Measurements from ENCODE around the gene EPS15.
A peak's percentile ranks its signal among the peaks of the same experiment; 100 is the strongest.
"Not testable (repeated sequence)": the region's sequence is repeated elsewhere in the genome, so short reads cannot be mapped to it uniquely, and the experiment has no call there.

Gene EPS15

DNA sequence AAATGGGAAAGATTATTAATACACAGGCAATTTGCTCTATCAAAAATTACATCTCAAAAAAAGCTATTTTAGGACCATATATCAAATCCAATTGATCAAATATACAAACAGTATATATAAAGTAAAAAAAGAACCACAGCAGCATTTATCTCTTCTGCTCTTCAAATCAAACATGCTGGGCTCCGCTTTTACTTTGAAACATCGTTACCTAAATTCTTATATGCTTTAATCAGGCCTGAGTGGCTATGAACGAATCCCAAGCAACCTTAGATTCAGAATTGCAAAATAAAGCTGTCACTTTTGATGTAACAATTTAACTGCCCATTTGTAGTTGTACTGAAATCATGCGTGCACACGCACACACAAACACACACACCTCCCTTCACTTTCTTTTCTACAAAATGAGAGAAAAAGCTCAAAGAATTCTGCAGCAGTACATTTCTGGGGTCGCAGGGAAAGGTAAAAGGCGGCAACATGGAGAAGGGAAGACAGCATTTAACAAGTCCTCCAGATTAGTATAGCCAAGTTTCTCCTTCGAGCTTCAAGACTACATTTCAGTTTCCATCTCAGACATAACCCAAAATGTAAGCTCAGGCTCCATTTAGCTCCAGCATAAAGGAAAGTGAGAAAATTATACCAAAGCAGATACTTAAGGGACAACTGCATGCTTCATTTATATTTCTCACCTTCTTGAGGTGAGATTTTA, 96.5 kb downstream of the EPS15 start:
- FAIRE-seq: no peak

GRCh38 chr1:51421964-51422363, 97.1 kb downstream of the EPS15 start:
- FAIRE-seq: peak; percentile 96

DNA sequence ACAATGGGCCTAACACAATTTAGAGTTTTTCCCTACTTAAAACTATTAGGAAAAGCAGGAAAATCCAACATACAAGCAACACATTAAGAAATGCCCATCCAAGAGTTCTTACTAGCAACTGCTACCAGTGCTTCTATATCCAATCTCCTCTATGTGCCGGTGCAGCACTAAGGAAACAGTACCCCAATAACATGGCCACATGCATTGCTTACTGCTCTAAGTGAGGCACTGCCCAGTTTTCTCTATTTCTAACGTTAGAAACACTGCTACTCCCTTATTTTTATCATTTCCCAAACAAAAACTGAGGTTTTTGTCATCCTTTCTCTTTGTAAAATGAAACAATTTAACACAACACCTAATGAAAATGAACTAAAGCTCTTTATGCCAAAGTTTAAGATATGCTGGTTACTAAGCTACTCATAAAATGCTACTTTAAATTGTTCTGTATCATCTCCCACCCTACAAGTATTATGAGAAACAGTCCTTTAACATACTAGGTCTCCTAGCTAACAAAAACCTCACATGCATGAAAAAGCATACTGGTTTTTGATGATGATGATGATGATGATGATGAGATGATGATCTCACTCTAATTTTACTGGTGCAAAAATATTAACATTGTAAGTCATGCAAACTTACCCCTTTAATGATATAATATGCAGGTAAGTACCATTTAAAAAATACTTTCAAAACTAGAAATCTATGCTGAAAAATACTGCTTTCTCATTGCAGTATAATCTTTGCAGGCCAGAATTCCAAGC, 98.0 kb downstream of the EPS15 start:
- no peak for FAIRE-seq

- no peak for FAIRE-seq
Measured at GRCh38 chr1:51418384-51418959, 100.6 kb downstream of the EPS15 start.

- FAIRE-seq: no peak
Measured at GRCh38 chr1:51417496-51418383, 101.3 kb downstream of the EPS15 start.

- no peak for FAIRE-seq
Measured at GRCh38 chr1:51416910-51417309, 102.2 kb downstream of the EPS15 start.

- FAIRE-seq: no peak
Measured at GRCh38 chr1:51415963-51416362, 103.1 kb downstream of the EPS15 start.

GRCh38 chr1:51414811-51415210, 104.3 kb downstream of the EPS15 start:
- peak; percentile 20 for FAIRE-seq

DNA sequence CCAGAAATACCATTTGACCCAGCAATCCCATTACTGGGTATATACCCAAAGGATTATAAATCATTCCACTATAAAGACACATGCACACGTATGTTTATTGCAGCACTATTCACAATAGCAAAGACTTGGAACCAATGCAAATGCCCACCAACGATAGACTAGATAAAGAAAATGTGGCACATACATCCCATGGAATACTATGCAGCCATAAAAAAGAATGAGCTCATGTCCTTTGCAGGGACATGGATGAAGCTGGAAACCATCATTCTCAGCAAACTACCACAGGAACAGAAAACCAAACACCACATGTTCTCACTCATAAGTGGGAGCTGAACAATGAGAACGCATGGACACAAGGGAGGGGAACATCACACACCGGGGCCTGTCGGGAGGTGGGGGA, 107.2 kb downstream of the EPS15 start:
- not testable (repeated sequence) for FAIRE-seq

GRCh38 chr1:51410568-51411460, 108.3 kb downstream of the EPS15 start:
- FAIRE-seq: no peak

DNA sequence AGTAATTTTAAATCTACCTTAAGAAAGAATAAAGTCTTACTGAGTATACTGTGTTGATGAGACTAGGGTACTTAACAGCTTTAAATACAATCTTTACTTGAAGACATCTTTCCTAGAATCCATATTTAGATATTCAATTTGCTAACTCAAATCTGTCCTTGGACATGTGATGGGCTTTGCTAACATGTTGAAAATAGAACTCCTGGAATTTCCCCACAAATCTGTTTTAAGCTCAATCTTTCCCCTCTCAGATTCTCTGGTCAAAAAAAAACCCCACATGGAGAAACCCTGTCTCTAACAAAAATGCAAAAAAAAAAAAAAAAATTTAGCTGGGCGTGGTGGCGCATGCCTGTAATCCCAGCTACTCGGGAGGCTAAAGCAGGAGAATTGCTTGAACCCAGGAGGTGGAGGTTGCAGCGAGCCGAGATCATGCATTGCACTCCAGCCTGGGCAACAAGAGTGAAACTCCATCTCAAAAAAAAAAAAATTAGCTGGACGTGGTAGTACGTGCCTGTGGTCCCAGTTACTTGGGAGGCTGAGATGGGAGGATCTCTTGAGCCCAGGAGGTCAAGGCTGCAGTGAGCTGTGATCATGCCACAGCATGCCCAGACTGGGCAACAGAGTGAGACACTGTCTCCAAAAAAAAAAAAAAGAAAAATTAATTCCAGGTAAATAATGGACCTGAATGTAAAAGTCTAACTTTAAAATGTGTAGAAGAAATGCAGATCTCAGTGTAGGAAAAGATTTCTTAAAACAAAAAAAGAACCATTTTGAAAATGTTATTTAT, 109.1 kb downstream of the EPS15 start:
- not testable (repeated sequence) for FAIRE-seq

DNA sequence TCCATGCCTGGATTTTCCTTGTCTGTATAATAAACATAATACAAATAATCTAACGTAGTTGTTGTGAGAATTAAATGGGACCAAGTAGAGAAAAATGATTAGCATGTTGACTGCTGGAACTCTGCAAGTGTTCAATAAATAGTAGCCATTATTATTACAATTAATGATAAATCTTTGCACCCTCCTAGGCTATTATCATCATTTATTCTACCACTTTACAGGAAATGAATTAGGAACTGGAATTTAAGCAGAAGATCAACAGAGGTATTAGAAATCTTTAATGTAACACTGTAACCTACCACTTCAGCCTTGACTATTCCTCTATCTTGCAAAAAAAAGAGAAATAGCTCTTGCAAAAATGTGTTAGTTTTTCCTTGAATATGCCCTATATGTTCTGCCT, 126.8 kb downstream of the EPS15 start:
- FAIRE-seq: no peak

- not testable (repeated sequence) for FAIRE-seq
Measured at GRCh38 chr1:51390641-51391040, 128.4 kb downstream of the EPS15 start.

- FAIRE-seq: not testable (repeated sequence)
Measured at GRCh38 chr1:51387288-51387687, 131.8 kb downstream of the EPS15 start.

- FAIRE-seq: not testable (repeated sequence)
Measured at GRCh38 chr1:51386259-51386658, 132.8 kb downstream of the EPS15 start.

- FAIRE-seq: no peak
Measured at GRCh38 chr1:51385776-51386175, 133.3 kb downstream of the EPS15 start.

DNA sequence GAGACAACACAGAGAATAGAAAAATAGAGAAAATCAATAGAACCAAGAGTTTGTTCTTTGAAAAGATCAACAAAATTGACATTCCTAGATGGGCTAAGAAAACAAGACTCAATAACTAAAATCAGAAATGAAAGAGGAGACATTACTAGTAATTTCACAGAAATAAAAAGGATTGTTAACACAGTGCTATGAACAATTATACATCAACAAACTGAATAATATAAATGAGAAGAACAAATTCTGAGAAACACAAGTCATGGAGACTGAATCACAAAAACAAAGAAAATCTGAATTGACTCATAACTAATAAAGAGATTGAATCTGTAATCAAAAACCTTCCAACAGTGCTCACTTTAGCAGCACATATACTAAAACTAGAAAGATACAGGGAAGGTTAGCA, 137.1 kb downstream of the EPS15 start:
- FAIRE-seq: no peak

DNA sequence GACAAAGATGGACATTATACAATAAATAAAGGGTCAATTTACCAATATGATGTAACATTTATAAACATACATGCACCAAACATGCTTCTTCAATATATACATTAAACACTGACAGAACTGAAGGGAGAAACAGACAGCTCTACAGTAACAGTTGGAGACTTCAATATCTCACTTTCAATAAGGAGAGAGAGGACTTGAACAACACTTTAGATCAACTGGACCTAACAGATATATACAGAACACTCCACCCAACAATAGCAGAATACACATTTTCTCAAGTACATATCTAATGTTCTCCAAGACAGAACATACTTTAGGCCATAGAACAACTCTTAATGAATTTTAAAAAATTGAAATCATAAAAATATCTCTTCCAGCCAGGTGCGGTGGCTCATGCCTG, 138.1 kb downstream of the EPS15 start:
- no peak for FAIRE-seq

- FAIRE-seq: no peak
Measured at GRCh38 chr1:51378871-51379270, 140.2 kb downstream of the EPS15 start.

DNA sequence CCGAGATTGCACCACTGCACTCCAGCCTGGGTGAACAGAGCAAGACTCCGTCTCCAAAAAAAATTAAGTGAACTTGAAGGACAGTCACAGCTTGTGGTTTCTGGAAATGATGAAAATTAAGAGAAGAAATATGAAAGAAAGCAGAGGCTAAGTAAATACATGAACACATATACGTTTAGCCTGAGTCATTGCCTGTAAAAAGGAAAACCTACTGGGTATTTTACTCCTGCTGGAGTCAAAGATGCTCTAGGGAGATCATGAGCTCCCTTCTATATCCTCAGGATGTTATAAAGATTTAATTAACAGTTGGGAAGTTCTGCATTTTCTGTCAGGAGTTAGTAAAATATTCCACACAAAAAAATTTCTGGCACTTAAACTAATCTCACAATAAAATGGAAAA, 145.2 kb downstream of the EPS15 start:
- FAIRE-seq: no peak

- no peak for FAIRE-seq
Measured at GRCh38 chr1:51372561-51372960, 146.5 kb downstream of the EPS15 start.

Measured in TTC549 (cell line).